Trophoblast cell (in vitro differentiated cells and primary cell): ENCODE measurements around the gene TDRD12.
"Not testable (repeated sequence)": the region's sequence is repeated elsewhere in the genome, so short reads cannot be mapped to it uniquely, and the experiment has no call there.

Experiments
- DNase-seq, 2 donors: peaks; one replicate each; pipeline ENCODE4 v3.0.0-alpha.2; 2016
- H2AFZ ChIP-seq: 2 replicates; pipeline ENCODE4 v1.6.1; 2013; ENCODE audit warnings: low read length, moderate library complexity, mild to moderate bottlenecking; ENCODE audit not compliant: insufficient read depth, poor library complexity
- H2AK5ac ChIP-seq: 2 replicates; pipeline ENCODE4 v1.6.1; 2013; ENCODE audit warnings: mild to moderate bottlenecking, low read length
- H2BK120ac ChIP-seq: 2 replicates; pipeline ENCODE4 v1.6.1; 2013; ENCODE audit warnings: low read length, mild to moderate bottlenecking, moderate library complexity; ENCODE audit not compliant: insufficient read depth, poor library complexity
- H2BK12ac ChIP-seq: 2 replicates; pipeline ENCODE4 v1.6.1; 2013; ENCODE audit warnings: mild to moderate bottlenecking, low read length, moderate library complexity
- H2BK5ac ChIP-seq: 2 replicates; pipeline ENCODE4 v1.6.1; 2013; ENCODE audit warnings: low read length, low read depth, moderate library complexity, mild to moderate bottlenecking; ENCODE audit not compliant: poor library complexity
- H3K14ac ChIP-seq: 2 replicates; pipeline ENCODE4 v1.6.1; 2013; ENCODE audit warnings: mild to moderate bottlenecking, low read length
- H3K18ac ChIP-seq: 2 replicates; pipeline ENCODE4 v1.6.1; 2013; ENCODE audit warnings: mild to moderate bottlenecking, low read length
- H3K23ac ChIP-seq: 2 replicates; pipeline ENCODE4 v1.6.1; 2013; ENCODE audit warnings: low read length
- H3K27ac ChIP-seq: 2 replicates; pipeline ENCODE4 v1.5.1; 2013; ENCODE audit warnings: low read depth, mild to moderate bottlenecking, inconsistent platforms, low read length, moderate library complexity
- H3K27me3 ChIP-seq: 2 replicates; pipeline ENCODE4 v1.6.1; 2013; ENCODE audit warnings: inconsistent platforms, mild to moderate bottlenecking, low read length, moderate library complexity; ENCODE audit not compliant: insufficient read depth
- H3K36me3 ChIP-seq, 2 experiments: 1 replicate in 1 of 2; 2 replicates in 1 of 2; pipeline ENCODE4 v1.6.1; 2013; ENCODE audit warnings: low read length in 2 of 2, mild to moderate bottlenecking in 2 of 2, moderate library complexity in 1 of 2; ENCODE audit not compliant: insufficient read depth in 2 of 2, control insufficient read depth in 1 of 2
- H3K4ac ChIP-seq: 2 replicates; pipeline ENCODE4 v1.6.1; 2013; ENCODE audit warnings: low read depth, mild to moderate bottlenecking, low read length, moderate library complexity
- H3K4me1 ChIP-seq, 2 experiments: 1 replicate in 1 of 2; 2 replicates in 1 of 2; pipeline ENCODE4 v1.6.1; 2013; ENCODE audit warnings: low read length in 2 of 2, mild to moderate bottlenecking in 2 of 2, moderate library complexity in 1 of 2; ENCODE audit not compliant: insufficient read depth in 2 of 2, control insufficient read depth in 1 of 2
- H3K4me2 ChIP-seq: 2 replicates; pipeline ENCODE4 v1.6.1; 2013; ENCODE audit warnings: inconsistent platforms, mild to moderate bottlenecking, low read length, moderate library complexity
- H3K4me3 ChIP-seq: 2 replicates; pipeline ENCODE4 v1.5.1; 2013; ENCODE audit warnings: mild to moderate bottlenecking, low read depth, low read length, inconsistent platforms
- H3K79me1 ChIP-seq: one replicate; pipeline ENCODE4 v1.6.1; 2013; ENCODE audit warnings: low read length
- H3K79me2 ChIP-seq: 2 replicates; pipeline ENCODE4 v1.6.1; 2013; ENCODE audit warnings: low read length, mild to moderate bottlenecking; ENCODE audit not compliant: control insufficient read depth, insufficient read depth, poor library complexity
- H3K9ac ChIP-seq: 2 replicates; pipeline ENCODE4 v1.6.1; 2013; ENCODE audit warnings: mild to moderate bottlenecking, low read length
- H3K9me3 ChIP-seq: 2 replicates; pipeline ENCODE4 v1.6.1; 2013; ENCODE audit warnings: low read depth, mild to moderate bottlenecking, control low read depth, inconsistent platforms, low read length; ENCODE audit not compliant: insufficient read depth
- H4K12ac ChIP-seq: 2 replicates; pipeline ENCODE4 v1.6.1; 2013; ENCODE audit warnings: low read depth, mild to moderate bottlenecking, low read length, moderate library complexity
- H4K8ac ChIP-seq: 2 replicates; pipeline ENCODE4 v1.6.1; 2013; ENCODE audit warnings: low read depth, mild to moderate bottlenecking, low read length, moderate library complexity
- H4K91ac ChIP-seq: one replicate; pipeline ENCODE4 v1.6.1; 2013; ENCODE audit warnings: low read depth, mild to moderate bottlenecking, low read length, moderate library complexity
- WGBS: extraction: QIAGEN DNeasy Blood & Tissue Kit; methylation state at CpG from one replicate; pipeline ENCODE4 v1.1.7; 2013; ENCODE audit warnings: missing lambda C conversion rate; ENCODE audit not compliant: insufficient read length, insufficient coverage; ENCODE audit errors: extremely low coverage; 5-methylcytosine and 5-hydroxymethylcytosine counted together

Gene TDRD12

DNA sequence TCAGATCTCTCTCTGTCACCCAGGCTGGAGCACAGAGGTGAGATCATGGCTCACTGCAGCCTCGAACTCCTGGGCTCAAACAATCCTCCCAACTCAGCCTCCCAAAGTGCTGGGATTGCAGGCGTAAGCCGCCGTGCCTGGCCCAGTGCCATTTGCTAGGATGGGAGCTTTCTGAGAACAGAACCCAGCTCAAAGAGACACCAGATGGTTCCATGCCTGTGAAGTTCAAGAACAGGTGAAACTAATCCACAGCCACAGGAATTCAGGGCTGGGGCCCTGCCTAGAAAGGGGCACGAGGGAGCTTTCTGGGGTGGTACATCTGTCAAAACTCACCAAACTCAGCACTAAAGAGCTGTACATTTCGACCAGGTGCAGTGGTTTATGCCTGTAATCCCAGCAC, 145.8 kb downstream of the TDRD12 start:
- no peak overlapping the region for H4K91ac ChIP-seq
- no peak overlapping the region for H4K8ac ChIP-seq
- no peak overlapping the region for H2BK120ac ChIP-seq
- no peaks in the 10 kb centered on the region for H3K79me2 ChIP-seq
- no peaks in the 10 kb centered on the region for H3K27me3 ChIP-seq
- no peak overlapping the region for H2BK12ac ChIP-seq
- no peak overlapping the region for H3K27ac ChIP-seq
- no peak for DNase-seq
- H2AK5ac ChIP-seq = no peak overlapping the region
- no peaks in the 10 kb centered on the region for H3K36me3 ChIP-seq
- no peaks in the 10 kb centered on the region for H3K79me1 ChIP-seq
- H3K14ac ChIP-seq = no peak overlapping the region
- peaks cover 3% of the 10 kb centered on the region in 2 experiments for H3K4me1 ChIP-seq
- no peak overlapping the region for H2BK5ac ChIP-seq
- no peak overlapping the region for H3K9ac ChIP-seq
- H3K23ac ChIP-seq = no peak overlapping the region
- H3K18ac ChIP-seq = no peak overlapping the region
- no peak overlapping the region for H4K12ac ChIP-seq
- no peak overlapping the region for H3K4me3 ChIP-seq
- WGBS = no CpG with 5 or more reads among the region's 6 CpGs
- no peak overlapping the region for H3K4me2 ChIP-seq
- no peak overlapping the region for H3K4ac ChIP-seq
- no peak overlapping the region for H2AFZ ChIP-seq
- peaks cover 2% of the 10 kb centered on the region for H3K9me3 ChIP-seq

DNA sequence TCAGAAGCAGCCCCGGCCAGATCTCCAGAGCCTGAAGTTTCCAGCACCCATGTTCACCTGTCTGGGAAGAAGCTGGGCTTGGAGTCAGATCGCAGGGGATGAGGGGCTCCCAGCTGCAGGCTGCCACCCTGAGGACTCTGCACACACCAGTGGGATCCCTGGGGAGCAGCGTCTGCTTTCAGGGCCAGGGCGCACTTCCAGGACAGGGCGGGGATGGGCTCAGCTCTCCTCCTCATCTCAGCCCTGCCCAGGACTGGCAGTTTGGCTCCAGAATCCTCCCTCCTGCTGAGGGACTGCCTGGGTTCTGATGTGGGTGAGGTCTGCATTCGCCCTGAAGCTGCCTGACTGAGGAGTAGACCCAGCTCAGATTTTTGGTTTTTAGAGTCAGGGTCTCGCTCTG, 146.5 kb downstream of the TDRD12 start:
- no peak overlapping the region for H2AK5ac ChIP-seq
- peaks cover 2% of the 10 kb centered on the region for H3K9me3 ChIP-seq
- H3K18ac ChIP-seq = no peak overlapping the region
- no peak overlapping the region for H3K14ac ChIP-seq
- H2BK12ac ChIP-seq = no peak overlapping the region
- no peak overlapping the region for H3K9ac ChIP-seq
- no peak overlapping the region for H3K4me3 ChIP-seq
- H3K27ac ChIP-seq = no peak overlapping the region
- no peak overlapping the region for H2BK120ac ChIP-seq
- WGBS = no CpG with 5 or more reads among the region's 7 CpGs
- no peak overlapping the region for H3K4me2 ChIP-seq
- no peaks in the 10 kb centered on the region for H3K36me3 ChIP-seq
- H3K4ac ChIP-seq = no peak overlapping the region
- no peak overlapping the region for H3K23ac ChIP-seq
- H2AFZ ChIP-seq = no peak overlapping the region
- no peaks in the 10 kb centered on the region for H3K27me3 ChIP-seq
- H3K4me1 ChIP-seq = peaks cover 4% of the 10 kb centered on the region in 2 experiments
- H4K12ac ChIP-seq = no peak overlapping the region
- no peak for DNase-seq
- no peak overlapping the region for H4K8ac ChIP-seq
- H3K79me2 ChIP-seq = no peaks in the 10 kb centered on the region
- no peak overlapping the region for H4K91ac ChIP-seq
- no peak overlapping the region for H2BK5ac ChIP-seq
- H3K79me1 ChIP-seq = no peaks in the 10 kb centered on the region

DNA sequence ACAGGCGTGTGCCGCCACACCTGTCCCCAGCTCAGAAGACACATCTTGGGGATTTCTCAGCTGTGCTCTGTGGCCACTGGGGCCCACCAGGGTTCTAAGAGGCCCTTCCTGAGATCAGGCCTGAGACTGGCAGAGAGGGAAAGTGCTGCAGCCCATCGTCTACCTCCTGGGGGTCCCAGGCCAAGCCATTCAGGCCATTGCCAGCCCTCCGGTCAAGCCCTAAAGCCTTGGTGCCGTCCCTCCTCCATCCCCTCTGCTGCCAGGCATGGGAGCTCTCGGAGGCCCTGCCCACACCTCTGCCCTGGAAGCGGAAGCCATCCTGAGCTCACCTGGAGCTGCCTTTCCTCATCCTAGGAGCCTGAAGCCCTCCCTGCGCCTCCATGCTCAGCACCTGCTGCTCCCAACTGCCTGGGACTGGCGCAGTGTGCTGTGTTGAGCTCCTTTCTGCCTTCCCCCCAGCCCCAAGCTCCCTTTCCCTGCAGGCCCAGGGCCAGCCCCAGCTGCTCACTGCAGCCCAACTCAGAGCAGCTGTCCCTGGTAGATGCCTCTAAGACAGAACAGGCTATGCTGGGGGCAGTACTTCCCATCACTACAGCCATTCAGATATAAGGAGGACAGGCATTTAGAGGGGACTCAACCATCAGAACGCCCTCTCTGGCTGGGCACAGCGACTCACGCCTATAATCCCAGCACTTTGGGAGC, 147.1 kb downstream of the TDRD12 start:
- H3K79me1 ChIP-seq = no peaks in the 10 kb centered on the region
- no peak overlapping the region for H2BK5ac ChIP-seq
- no peak overlapping the region for H3K4me2 ChIP-seq
- no peak overlapping the region for H4K91ac ChIP-seq
- no peaks in the 10 kb centered on the region for H3K79me2 ChIP-seq
- H3K36me3 ChIP-seq = no peaks in the 10 kb centered on the region
- peak in 1 of 2 donors; percentile 18 for DNase-seq
- H2AK5ac ChIP-seq = no peak overlapping the region
- no peak overlapping the region for H3K4ac ChIP-seq
- no peak overlapping the region for H3K23ac ChIP-seq
- H4K8ac ChIP-seq = no peak overlapping the region
- no peak overlapping the region for H2BK12ac ChIP-seq
- H3K14ac ChIP-seq = no peak overlapping the region
- no peak overlapping the region for H4K12ac ChIP-seq
- WGBS = no CpG with 5 or more reads among the region's 12 CpGs
- no peak overlapping the region for H2AFZ ChIP-seq
- H3K9ac ChIP-seq = no peak overlapping the region
- H3K27ac ChIP-seq = no peak overlapping the region
- no peaks in the 10 kb centered on the region for H3K27me3 ChIP-seq
- H3K4me1 ChIP-seq = peaks cover 4% of the 10 kb centered on the region in 2 experiments
- no peak overlapping the region for H3K4me3 ChIP-seq
- peaks cover 2% of the 10 kb centered on the region for H3K9me3 ChIP-seq
- no peak overlapping the region for H2BK120ac ChIP-seq
- H3K18ac ChIP-seq = no peak overlapping the region

DNA sequence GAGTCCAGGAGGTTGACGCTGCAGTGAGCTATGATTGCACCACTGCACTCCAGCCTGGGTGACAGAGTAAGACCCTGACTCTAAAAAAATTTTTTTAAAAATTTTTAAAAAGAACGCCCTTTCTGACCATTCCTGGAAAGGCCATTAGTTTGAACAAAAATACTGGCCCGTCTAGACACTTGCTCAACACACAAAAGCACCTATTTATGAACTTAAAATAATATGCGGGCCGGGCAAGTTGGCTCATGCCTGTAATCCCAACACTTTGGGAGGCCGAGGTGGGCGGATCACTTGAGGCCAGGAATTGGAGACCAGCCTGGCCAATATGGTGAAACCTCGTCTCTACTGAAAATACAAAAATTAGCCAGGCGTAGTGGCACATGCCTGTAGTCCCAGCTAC, 147.9 kb downstream of the TDRD12 start:
- not testable (repeated sequence) for H3K9me3 ChIP-seq, H2AFZ ChIP-seq, H3K4me3 ChIP-seq, H3K18ac ChIP-seq, H2BK5ac ChIP-seq, H3K14ac ChIP-seq, H3K36me3 ChIP-seq, H3K27ac ChIP-seq, H4K12ac ChIP-seq, H3K9ac ChIP-seq, H3K4me1 ChIP-seq, H2BK12ac ChIP-seq, H2BK120ac ChIP-seq, H3K23ac ChIP-seq, H3K4ac ChIP-seq, H3K79me1 ChIP-seq, H3K79me2 ChIP-seq, H4K8ac ChIP-seq, H2AK5ac ChIP-seq, H3K27me3 ChIP-seq, H3K4me2 ChIP-seq, H4K91ac ChIP-seq
- no CpG with 5 or more reads among the region's 9 CpGs for WGBS
- peak; percentile 84 to 89 for DNase-seq
